CD1c-positive myeloid dendritic cell (primary cell): ENCODE results near the gene FOSL2.

Experiments
- DNase-seq: peaks from one replicate; pipeline ENCODE4 v3.0.0-alpha.2; 2016; ENCODE audit errors: extremely low spot score

FOSL2 gene

GRCh38 chr2:28392297-28393113, at the start of gene FOSL2:
Gene FOSL2, plus strand, starts transcription at chr2:28392858. Its CDS starts 863 bp downstream, at chr2:28393721.
- peak; percentile 98 for DNase-seq

DNA sequence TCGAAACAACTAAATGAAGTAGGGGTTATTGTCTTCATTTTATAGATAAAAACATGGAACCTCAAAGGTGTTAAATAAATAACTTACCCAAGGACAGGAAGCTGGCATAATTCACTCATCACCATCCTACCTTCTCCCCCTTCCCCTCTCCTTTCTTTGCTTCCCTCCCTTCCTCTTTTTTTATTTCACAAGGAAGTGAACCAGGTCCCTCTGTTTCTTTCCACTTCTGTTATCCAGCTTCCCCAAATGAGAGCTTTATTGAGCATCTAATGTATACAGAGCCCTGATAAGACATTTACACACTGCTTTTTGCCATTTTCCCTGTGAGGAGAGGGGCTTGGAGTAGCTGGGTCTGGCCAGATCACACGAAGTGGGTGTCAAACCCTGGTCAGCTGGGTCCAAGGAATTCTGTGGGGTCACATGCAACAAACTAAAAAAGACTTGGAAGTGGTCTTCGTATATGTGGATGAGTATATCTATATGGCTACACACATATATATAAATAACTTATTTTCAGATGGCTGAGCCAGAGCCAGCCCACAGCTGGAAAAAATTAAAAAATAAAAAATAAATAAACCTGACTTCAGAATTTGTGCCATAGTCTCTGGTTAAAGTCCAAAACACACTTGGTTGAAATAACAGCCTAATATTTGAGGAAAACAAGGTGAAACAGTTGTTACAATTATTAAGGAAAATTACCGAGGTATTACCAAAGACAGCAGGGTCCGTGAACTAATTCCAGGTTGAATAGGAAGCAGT, 49.3 kb upstream of the FOSL2 start:
- peak; percentile 77 for DNase-seq

- no peak for DNase-seq
Observed at GRCh38 chr2:28343971-28344715, 48.5 kb upstream of the FOSL2 start.

DNA sequence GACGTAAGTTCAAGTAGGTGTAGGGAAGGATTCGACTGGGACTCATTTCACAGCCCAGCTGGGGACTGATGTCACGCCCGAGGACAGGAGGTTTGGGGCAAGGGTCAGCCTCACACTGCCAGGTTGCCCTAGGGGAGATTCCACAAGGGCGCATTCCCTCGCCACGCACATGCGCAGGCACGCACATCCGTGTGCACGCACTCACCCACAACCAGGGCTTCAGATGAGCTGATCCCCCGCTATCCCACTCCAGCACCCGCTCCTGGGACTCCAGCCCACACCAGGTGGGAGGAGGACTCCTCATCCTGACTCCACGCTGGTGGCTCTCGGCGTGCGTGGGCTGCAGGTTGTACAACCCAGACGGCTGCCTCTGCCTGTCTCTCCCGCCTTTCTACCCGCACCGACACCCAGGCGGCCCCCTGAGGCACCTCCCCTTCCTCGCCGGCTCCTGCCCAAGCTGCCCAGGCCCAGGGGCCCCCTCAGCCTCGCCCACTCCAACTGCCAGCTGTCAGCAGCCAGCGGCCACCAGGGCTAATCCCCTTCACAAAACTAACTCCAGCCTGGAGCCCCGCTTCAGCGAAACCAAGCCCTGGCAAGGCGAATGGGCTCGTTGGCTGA, 47.8 kb upstream of the FOSL2 start:
- DNase-seq, result no peak

GRCh38 chr2:28345619-28346018, 47.0 kb upstream of the FOSL2 start:
- DNase-seq, result no peak

GRCh38 chr2:28346587-28346986, 46.1 kb upstream of the FOSL2 start:
- DNase-seq, result no peak

GRCh38 chr2:28347193-28347592, 45.5 kb upstream of the FOSL2 start:
- DNase-seq, result no peak

DNA sequence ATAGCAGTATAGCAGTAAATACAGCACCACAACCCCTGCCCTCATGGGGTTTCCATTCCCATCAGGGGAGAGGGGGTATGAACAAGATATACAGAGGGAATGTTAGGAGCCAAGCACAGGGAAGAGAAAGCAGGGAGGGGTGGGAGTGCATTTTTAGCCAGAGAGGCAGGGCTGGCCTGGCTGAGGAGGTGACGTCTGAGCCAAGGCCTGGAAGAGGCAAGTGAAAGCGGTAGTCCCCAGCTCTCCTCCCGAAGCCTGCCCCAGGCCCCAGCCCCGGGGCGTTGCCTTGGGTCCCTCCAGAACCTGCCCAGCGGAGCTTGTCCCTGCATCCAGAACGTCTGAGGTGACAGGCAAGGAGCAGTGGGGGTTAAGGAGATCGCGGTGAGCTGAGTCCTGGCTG, 45.1 kb upstream of the FOSL2 start:
- no peak for DNase-seq

GRCh38 chr2:28348149-28348567, 44.5 kb upstream of the FOSL2 start:
- peak; percentile 18 for DNase-seq

DNA sequence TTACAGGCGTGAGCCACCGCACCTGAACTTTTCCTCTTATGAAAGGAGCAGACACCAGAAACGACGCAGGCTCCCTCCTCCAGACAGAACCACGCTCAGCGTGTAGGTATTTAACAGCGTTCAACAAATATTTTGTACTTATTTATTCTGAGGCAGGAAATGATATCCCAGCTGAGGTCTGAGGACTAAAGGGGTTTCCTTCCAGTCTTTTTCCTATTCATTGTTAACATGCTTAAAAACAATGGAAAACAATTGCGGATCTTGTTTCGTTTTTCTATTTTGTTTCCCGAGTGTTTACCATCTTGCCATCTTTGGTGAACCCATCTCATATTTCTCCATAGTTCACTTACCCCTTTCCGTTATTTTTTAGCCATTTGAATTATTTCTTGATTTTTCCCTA, 43.7 kb upstream of the FOSL2 start:
- no peak for DNase-seq

- DNase-seq, result no peak
Observed at GRCh38 chr2:28349546-28350165, 43.0 kb upstream of the FOSL2 start.

DNA sequence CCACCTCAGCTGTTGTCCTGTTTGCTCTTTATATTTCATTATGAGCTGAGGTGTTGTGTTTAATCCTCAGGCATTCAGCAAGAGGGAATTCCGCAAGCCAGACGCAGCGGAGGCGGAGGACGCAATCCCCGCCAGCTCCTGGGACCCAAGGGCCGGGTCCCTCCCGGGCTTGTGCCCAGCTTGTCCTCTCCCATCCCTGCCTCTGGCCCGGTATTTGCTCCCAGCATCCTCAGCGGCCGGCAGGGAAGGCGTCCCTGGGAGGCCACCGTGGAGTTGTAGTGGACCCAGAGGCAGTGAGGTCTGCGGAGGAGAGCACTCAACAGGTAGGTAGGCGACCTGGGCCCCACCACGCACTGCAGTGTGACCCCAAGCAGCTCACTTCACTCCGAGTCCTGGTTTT, 42.5 kb upstream of the FOSL2 start:
- DNase-seq, result no peak

DNA sequence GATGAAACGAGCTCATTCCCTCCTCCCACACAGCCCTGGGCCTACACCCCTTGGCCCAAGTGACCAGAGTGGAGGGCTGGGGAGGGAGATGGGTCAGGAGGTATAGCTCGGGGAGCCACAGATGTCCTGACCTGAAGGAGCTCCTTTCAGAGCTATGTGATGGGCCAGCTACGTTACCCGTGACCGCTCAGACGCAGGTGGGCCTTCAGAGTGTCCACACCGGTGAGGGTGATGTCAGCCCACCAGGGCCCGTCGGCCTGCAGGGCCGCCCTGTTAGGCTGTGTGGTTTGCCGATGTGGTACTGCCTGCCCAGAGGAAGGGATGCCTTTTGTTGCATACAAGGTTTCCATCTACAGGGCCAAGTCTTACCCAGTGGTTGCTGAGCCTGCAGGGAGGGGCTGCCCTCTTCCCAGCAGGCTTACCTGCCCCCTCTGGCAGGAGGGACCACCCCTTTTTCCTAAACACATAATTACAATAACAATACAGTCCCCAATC, 41.8 kb upstream of the FOSL2 start:
- DNase-seq, result no peak

- no peak for DNase-seq
Observed at GRCh38 chr2:28351621-28352020, 41.0 kb upstream of the FOSL2 start.

GRCh38 chr2:28352104-28352503, 40.6 kb upstream of the FOSL2 start:
- no peak for DNase-seq

GRCh38 chr2:28352610-28353195, 40.0 kb upstream of the FOSL2 start:
- DNase-seq, result no peak

- DNase-seq, result no peak
Observed at GRCh38 chr2:28354920-28355520, 37.6 kb upstream of the FOSL2 start.

GRCh38 chr2:28355521-28356094, 37.0 kb upstream of the FOSL2 start:
- no peak for DNase-seq

DNA sequence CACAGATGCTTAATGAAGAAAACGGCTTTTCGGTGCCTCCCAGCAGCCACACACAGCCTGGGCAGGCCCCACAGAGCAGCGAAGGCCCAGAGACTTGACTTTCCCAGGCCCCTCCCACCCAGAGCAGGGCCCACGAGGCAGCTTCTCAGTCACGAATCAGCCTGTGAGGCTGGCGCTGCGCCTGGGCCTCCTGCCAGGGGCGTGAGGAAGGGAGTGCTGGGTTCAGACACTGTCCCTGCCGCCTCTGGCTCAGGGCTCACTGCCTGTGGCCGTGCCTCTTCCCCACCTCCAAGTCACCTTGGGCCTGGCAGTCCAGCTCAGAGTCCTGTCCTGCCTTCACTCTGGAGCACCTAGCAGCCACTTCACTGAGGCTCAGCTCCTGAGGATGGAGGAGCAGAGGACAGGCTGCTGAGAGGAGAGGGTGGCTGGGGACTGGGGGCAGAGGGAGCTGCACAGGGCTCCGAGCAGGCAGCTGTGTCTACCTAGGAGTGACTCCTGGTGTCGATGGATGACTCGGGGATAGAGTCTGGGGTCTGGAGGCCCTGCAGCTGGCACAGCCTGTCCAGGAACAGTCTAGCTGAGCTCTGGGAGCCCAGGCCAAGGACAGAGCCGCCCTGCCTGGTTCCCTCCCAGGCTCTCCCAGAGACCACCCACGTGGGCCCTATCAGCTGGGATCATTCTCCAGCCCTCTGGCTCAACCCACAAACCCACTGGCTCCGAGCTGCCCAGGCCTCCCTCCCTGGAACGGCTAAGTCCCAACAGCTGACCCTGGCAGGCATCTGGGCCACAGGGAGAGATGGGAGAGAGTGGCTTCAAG, 36.4 kb upstream of the FOSL2 start:
- DNase-seq, result peak; percentile 64
